Measurements from ENCODE around the gene FPR1. TPM values are rescaled to one million over a fixed set of nuclear protein-coding genes. Genes with fewer than 3 reads are reported as not detected.

FPR1 gene
- total and polyA plus RNA-seq, 3 experiments from 2014 or later = not detected

DNA sequence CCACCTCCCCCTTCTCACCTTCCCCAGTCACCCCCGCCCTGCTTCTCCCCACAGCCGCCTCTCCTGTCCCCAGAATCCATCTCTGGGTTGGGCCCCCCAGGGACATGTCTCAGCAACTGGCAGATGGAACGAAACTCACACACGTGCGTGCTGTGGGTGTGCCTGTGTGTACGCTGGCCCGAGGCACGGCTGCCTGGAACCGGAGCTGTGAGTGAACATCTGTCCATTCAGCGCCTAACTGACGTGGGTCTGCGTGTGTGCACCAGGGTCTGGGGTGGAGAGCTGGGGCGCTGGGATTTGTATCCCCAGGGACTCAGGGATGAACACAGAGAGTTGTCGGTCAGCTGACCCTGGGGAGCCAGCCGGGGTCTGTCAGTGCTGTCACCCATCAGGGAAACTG, 27.1 kb downstream of the FPR1 start:
- Histone ChIP-seq H3K27ac (ENCODE audit: low read depth, low read length) (no peak overlapping the region), H3K9me3 (ENCODE audit: low read length) (no peaks in the 10 kb centered on the region), H3K4me3 (ENCODE audit: low read length) (no peak overlapping the region), H3K4me1 (ENCODE audit: insufficient read depth, low read length) (no peaks in the 10 kb centered on the region), H3K27me3 (ENCODE audit: insufficient read depth, low read length, poor library complexity, severe bottlenecking) (peaks cover 3% of the 10 kb centered on the region), H3K36me3 (ENCODE audit: insufficient read depth, low read length) (no peaks in the 10 kb centered on the region)
- Mint-ChIP-seq H3K27ac (no peak overlapping the region), H3K4me1 (no peaks in the 10 kb centered on the region), H3K36me3 (peaks cover 0 to 9% (median 0%) of the 10 kb centered on the region in 3 donors), H3K9me3 (peaks cover 0 to 14% (median 4%) of the 10 kb centered on the region in 5 donors), H3K4me3 (no peak overlapping the region), H3K27me3 (peaks cover 41 to 51% of the 10 kb centered on the region in 2 donors)
- DNase-seq = no peak
- POLR2A ChIA-PET = no interaction called here
- CTCF ChIA-PET = no interaction called here

DNA sequence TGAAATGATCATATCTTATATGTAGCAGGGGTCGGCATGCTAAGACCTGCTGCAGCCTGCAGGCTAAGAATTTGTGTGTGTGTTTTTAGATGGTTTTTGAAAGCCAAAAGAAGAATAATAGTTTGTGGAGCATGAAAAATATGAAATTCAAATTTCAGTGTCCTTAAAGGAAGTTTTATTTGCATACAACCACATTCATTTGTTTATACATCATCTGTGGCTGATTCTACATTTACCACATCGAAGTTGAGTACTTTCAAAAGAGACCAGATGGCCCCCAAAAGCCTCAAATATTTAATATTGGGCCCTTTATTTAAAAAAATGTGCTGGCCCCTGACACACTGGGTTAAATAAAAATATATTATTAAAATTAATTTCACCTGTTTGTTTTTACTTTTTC, 29.2 kb downstream of the FPR1 start:
- no peaks in the 10 kb centered on the region for H3K9me3 ChIP-seq (ENCODE audit: low read length)
- POLR2A ChIA-PET = no interaction called here
- peaks cover 3% of the 10 kb centered on the region for H3K27me3 ChIP-seq (ENCODE audit: insufficient read depth, low read length, poor library complexity, severe bottlenecking)

DNA sequence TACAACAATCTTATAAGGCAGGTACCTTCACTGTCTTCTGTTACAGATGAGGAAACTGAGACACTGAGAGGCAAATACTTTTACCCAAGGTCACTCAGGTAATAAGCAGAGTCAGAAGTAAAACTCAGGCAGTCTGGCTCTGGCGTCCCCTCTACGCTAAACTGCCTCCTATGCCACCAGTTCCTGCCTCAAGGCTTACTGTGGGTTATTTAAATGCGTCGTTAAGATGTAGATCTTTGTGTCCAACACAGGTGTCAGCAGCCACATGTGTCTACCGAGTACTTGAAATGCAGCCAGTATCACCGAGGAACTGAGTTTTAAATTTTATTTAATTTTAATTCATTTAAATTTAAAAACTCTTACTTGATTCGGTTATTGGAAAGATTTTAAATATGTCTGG, 29.8 kb downstream of the FPR1 start:
- Histone ChIP-seq H3K36me3 (ENCODE audit: insufficient read depth, low read length) (no peaks in the 10 kb centered on the region), H3K9me3 (ENCODE audit: low read length) (no peaks in the 10 kb centered on the region), H3K4me3 (ENCODE audit: low read length) (no peak overlapping the region), H3K27ac (ENCODE audit: low read depth, low read length) (no peak overlapping the region), H3K27me3 (ENCODE audit: insufficient read depth, low read length, poor library complexity, severe bottlenecking) (peaks cover 3% of the 10 kb centered on the region), H3K4me1 (ENCODE audit: insufficient read depth, low read length) (no peaks in the 10 kb centered on the region)
- ChIA-PET CTCF (no interaction called here), POLR2A (no interaction called here)
- H3K4me3 Mint-ChIP-seq = no peak overlapping the region
- no peak for DNase-seq
- H3K27me3 Mint-ChIP-seq = peaks cover 31 to 51% of the 10 kb centered on the region in 2 donors
- peaks cover 0 to 7% (median 0%) of the 10 kb centered on the region in 5 donors for H3K9me3 Mint-ChIP-seq
- no peak overlapping the region for H3K27ac Mint-ChIP-seq
- H3K4me1 Mint-ChIP-seq = peaks cover 0 to 5% (median 2%) of the 10 kb centered on the region in 3 donors
- H3K36me3 Mint-ChIP-seq = peaks cover 0 to 5% (median 0%) of the 10 kb centered on the region in 3 donors

More for the DNA sequence above, 29.2 kb downstream of the FPR1 start:
- Mint-ChIP-seq H3K36me3 (peaks cover 0 to 5% (median 0%) of the 10 kb centered on the region in 3 donors), H3K27me3 (peaks cover 35 to 52% of the 10 kb centered on the region in 2 donors), H3K27ac (no peak overlapping the region), H3K9me3 (peaks cover 0 to 11% (median 0%) of the 10 kb centered on the region in 5 donors), H3K4me1 (peaks cover 0 to 5% (median 2%) of the 10 kb centered on the region in 3 donors), H3K4me3 (no peak overlapping the region)
- no peaks in the 10 kb centered on the region for H3K4me1 ChIP-seq (ENCODE audit: insufficient read depth, low read length)
- H3K4me3 ChIP-seq (ENCODE audit: low read length) = no peak overlapping the region
- DNase-seq = no peak
- H3K36me3 ChIP-seq (ENCODE audit: insufficient read depth, low read length) = no peaks in the 10 kb centered on the region
- H3K27ac ChIP-seq (ENCODE audit: low read depth, low read length) = no peak overlapping the region
- CTCF ChIA-PET = no interaction called here

DNA sequence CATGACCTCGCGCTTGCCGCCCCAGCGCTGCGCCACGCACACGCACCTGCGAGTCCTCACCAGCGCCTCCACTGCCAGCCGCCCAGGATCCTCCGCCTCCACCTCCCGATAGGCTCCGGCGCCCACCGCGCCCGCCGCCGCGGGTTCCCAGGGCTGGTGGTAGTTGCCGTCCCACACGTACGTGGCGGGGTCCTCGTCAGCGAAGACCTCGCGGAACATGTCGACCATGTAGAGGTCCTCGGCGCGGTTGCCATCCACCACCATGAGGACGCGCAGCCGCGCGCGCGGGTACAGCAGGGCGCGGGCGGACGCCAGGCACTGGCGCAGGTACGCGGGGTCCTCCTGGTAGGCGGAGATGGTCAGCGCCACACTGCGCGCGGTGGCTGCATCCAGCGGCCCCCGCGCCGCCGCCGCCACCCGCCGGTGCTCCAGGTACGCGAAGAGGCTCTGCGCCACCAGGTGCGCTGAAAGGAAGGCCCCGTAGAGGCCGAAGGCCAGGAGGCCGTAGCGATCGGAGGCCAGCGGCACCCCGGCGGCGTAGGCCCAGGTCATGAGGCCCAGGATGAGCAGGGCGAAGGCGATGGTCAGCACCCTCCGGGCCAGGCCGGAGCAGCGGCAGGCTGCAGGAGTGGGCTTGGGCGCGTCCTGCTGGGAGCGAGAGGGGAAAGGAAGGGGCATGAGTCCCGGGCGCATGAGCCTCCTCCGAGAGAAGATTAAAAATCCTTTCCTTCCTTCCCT, 32.3 kb downstream of the FPR1 start:
- Histone ChIP-seq H3K27me3 (ENCODE audit: insufficient read depth, low read length, poor library complexity, severe bottlenecking) (peaks cover 2% of the 10 kb centered on the region), H3K27ac (ENCODE audit: low read depth, low read length) (no peak overlapping the region), H3K36me3 (ENCODE audit: insufficient read depth, low read length) (no peaks in the 10 kb centered on the region), H3K4me3 (ENCODE audit: low read length) (no peak overlapping the region), H3K9me3 (ENCODE audit: low read length) (no peaks in the 10 kb centered on the region), H3K4me1 (ENCODE audit: insufficient read depth, low read length) (no peaks in the 10 kb centered on the region)
- peaks cover 0 to 16% (median 0%) of the 10 kb centered on the region in 5 donors for H3K9me3 Mint-ChIP-seq
- H3K36me3 Mint-ChIP-seq = peaks cover 0 to 6% (median 0%) of the 10 kb centered on the region in 3 donors
- H3K4me1 Mint-ChIP-seq = peaks cover 0 to 5% (median 2%) of the 10 kb centered on the region in 3 donors
- H3K27me3 Mint-ChIP-seq = peaks cover 28 to 59% of the 10 kb centered on the region in 2 donors
- ChIA-PET CTCF (no interaction called here), POLR2A (no interaction called here)
- H3K27ac Mint-ChIP-seq = no peak overlapping the region
- no peak overlapping the region for H3K4me3 Mint-ChIP-seq
- DNase-seq = no peak

DNA sequence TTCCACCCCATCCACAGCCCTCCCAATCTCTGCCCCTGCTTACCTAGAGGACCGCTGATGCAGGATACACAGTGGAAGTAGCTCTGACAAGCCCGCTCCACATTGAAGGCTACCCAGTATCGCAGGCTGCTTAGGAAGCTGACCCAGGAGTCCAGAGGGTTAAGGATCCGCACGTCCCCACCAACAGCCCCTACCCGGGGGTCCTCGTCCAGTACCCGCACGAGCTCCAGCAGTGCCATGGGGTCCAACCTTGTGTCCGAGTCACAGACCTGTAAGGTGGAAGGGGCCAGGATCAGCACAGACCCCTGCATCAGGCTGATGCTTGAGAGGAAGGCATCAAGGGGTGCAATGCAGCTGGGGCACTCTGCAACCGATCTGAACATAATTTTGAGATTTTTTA, 34.8 kb downstream of the FPR1 start:
- H3K27ac ChIP-seq (ENCODE audit: low read depth, low read length) = no peak overlapping the region
- Mint-ChIP-seq H3K4me1 (peaks cover 0 to 5% (median 2%) of the 10 kb centered on the region in 3 donors), H3K4me3 (no peak overlapping the region), H3K27ac (no peak overlapping the region), H3K9me3 (peaks cover 0 to 17% (median 0%) of the 10 kb centered on the region in 5 donors), H3K36me3 (peaks cover 0 to 13% (median 3%) of the 10 kb centered on the region in 3 donors), H3K27me3 (peaks cover 21 to 55% of the 10 kb centered on the region in 2 donors)
- no peaks in the 10 kb centered on the region for H3K9me3 ChIP-seq (ENCODE audit: low read length)
- H3K27me3 ChIP-seq (ENCODE audit: insufficient read depth, low read length, poor library complexity, severe bottlenecking) = no peaks in the 10 kb centered on the region
- no peak for DNase-seq
- POLR2A ChIA-PET = no interaction called here
- no peak overlapping the region for H3K4me3 ChIP-seq (ENCODE audit: low read length)
- CTCF ChIA-PET = no interaction called here
- no peaks in the 10 kb centered on the region for H3K4me1 ChIP-seq (ENCODE audit: insufficient read depth, low read length)
- H3K36me3 ChIP-seq (ENCODE audit: insufficient read depth, low read length) = no peaks in the 10 kb centered on the region

DNA sequence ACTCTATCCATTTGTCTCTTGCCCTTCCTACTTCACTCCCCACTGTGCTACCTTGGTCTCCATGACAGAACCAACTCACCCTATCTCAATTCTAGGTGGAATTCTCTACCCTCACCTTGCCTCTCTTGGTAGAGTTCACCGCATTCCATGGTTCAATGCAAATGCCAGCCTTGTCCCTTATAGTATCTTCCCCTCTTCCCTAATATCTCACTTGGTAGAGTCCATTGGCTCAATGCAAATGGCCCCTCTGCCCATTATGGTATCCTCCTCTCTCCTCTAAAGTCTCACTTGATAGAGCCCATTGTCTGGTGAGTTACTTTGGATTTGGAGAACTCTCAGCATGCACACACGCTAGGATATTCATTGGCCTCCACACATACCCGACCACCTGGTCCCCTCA, 35.8 kb downstream of the FPR1 start:
- H3K4me1 Mint-ChIP-seq = peaks cover 0 to 5% (median 2%) of the 10 kb centered on the region in 3 donors
- CTCF ChIA-PET = no interaction called here

DNA sequence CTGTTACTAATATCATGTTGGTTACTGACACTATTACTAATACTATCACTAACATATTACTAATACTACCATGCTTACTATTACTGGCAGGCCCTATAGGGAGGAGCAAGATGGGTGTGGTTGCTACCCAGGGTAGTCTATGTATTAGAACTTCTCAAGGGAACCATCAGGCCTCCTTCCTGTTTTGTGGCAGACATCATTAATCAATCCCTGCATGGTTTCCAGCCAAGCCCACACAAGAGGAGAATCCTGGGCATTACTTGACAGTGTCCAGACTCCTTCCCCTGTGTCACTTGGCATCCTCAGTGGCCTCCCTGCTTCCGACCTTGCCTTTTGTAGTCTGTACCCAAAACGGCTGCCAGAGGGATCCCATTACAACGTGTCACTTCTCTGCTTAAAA, 36.8 kb downstream of the FPR1 start:
- H3K9me3 Mint-ChIP-seq = peaks cover 0 to 16% (median 0%) of the 10 kb centered on the region in 5 donors
- H3K4me3 Mint-ChIP-seq = no peak overlapping the region
- Histone ChIP-seq H3K36me3 (ENCODE audit: insufficient read depth, low read length) (no peaks in the 10 kb centered on the region), H3K4me1 (ENCODE audit: insufficient read depth, low read length) (no peaks in the 10 kb centered on the region), H3K27ac (ENCODE audit: low read depth, low read length) (no peak overlapping the region), H3K9me3 (ENCODE audit: low read length) (no peaks in the 10 kb centered on the region), H3K27me3 (ENCODE audit: insufficient read depth, low read length, poor library complexity, severe bottlenecking) (no peaks in the 10 kb centered on the region), H3K4me3 (ENCODE audit: low read length) (no peak overlapping the region)
- DNase-seq = no peak
- peaks cover 0 to 13% (median 3%) of the 10 kb centered on the region in 3 donors for H3K36me3 Mint-ChIP-seq
- no peak overlapping the region for H3K27ac Mint-ChIP-seq
- H3K27me3 Mint-ChIP-seq = peaks cover 12 to 55% of the 10 kb centered on the region in 2 donors
- peaks cover 0 to 5% (median 2%) of the 10 kb centered on the region in 3 donors for H3K4me1 Mint-ChIP-seq
- POLR2A ChIA-PET = no interaction called here
- CTCF ChIA-PET = no interaction called here

More for the DNA sequence above, 35.8 kb downstream of the FPR1 start:
- peaks cover 21 to 59% of the 10 kb centered on the region in 2 donors for H3K27me3 Mint-ChIP-seq
- no peak for DNase-seq
- no peaks in the 10 kb centered on the region for H3K4me1 ChIP-seq (ENCODE audit: insufficient read depth, low read length)
- H3K27ac ChIP-seq (ENCODE audit: low read depth, low read length) = no peak overlapping the region
- H3K4me3 ChIP-seq (ENCODE audit: low read length) = no peak overlapping the region
- no peaks in the 10 kb centered on the region for H3K9me3 ChIP-seq (ENCODE audit: low read length)
- H3K27ac Mint-ChIP-seq = no peak overlapping the region
- H3K4me3 Mint-ChIP-seq = no peak overlapping the region
- no peaks in the 10 kb centered on the region for H3K27me3 ChIP-seq (ENCODE audit: insufficient read depth, low read length, poor library complexity, severe bottlenecking)
- POLR2A ChIA-PET = no interaction called here
- H3K36me3 Mint-ChIP-seq = peaks cover 0 to 13% (median 3%) of the 10 kb centered on the region in 3 donors
- peaks cover 0 to 17% (median 0%) of the 10 kb centered on the region in 5 donors for H3K9me3 Mint-ChIP-seq
- H3K36me3 ChIP-seq (ENCODE audit: insufficient read depth, low read length) = no peaks in the 10 kb centered on the region

DNA sequence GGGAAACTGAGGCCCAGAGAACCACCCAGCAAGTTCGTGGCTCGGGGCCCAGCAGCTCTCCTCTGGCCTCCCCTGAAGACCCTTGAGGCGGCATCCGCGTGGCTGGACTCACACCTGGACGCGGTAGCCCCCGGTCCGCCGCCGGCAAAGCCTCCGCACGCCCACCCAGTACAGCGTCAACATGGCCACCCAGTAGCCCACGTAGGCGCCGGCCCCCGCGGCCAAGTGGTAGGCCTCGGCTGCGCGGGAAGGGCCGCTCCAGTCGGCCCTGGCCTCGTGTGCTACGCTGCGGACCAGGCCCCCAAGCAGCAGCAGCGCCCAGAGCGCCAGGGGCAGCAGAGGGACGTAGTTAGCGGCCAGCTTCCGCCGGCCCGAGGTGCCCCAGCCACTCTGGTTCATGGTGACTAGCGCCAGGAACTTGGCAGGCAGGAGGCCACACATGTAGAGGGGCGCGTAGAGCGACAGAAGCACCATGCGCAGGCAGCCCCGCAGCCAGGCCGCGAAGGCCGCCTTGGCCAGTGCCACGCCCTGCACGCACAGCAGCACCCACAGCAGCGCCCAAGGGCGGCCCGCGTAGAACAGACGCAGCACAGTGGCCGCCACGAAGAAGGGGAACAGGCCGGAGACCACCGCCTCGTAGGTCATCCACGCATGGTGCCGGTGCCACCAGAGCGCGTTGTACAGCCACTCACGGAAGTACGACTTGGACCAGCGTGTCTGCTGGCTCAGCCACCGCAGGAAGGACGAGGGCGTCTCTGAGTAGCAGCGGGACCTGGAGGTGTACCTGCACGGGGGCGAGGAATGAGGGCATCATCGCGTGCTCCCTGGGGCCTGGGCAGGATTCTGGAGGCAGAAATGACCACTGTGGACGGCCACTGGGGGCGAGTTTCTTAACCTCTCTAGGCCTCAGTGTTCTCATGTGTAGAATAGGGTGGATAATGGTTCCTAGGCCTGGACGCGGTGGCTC, 38.1 kb downstream of the FPR1 start:
- DNase-seq = no peak
- no peak overlapping the region for H3K4me3 ChIP-seq (ENCODE audit: low read length)
- H3K27ac Mint-ChIP-seq = no peak overlapping the region
- no peaks in the 10 kb centered on the region for H3K36me3 ChIP-seq (ENCODE audit: insufficient read depth, low read length)
- peaks cover 0 to 16% (median 0%) of the 10 kb centered on the region in 5 donors for H3K9me3 Mint-ChIP-seq
- H3K27me3 Mint-ChIP-seq = peaks cover 12 to 50% of the 10 kb centered on the region in 2 donors
- CTCF ChIA-PET = no interaction called here
- no peaks in the 10 kb centered on the region for H3K4me1 ChIP-seq (ENCODE audit: insufficient read depth, low read length)
- H3K36me3 Mint-ChIP-seq = peaks cover 0 to 13% (median 3%) of the 10 kb centered on the region in 3 donors
- no peaks in the 10 kb centered on the region for H3K9me3 ChIP-seq (ENCODE audit: low read length)
- no peak overlapping the region for H3K27ac ChIP-seq (ENCODE audit: low read depth, low read length)
- no peaks in the 10 kb centered on the region for H3K27me3 ChIP-seq (ENCODE audit: insufficient read depth, low read length, poor library complexity, severe bottlenecking)
- POLR2A ChIA-PET = no interaction called here
- peaks cover 0 to under 1% (median 0%) of the 10 kb centered on the region in 3 donors for H3K4me1 Mint-ChIP-seq
- H3K4me3 Mint-ChIP-seq = no peak overlapping the region

Measured in CD8-positive, alpha-beta memory T cell (primary cell).